Keratinocyte (primary cell): Measurements from ENCODE around the gene PRKCD. TPM values are rescaled to one million over a fixed set of nuclear protein-coding genes. Genes with fewer than 3 reads are reported as not detected.

Source experiments
- DNase-seq: peaks from one replicate; pipeline ENCODE4 v3.0.0-alpha.2; 2011; ENCODE audit warnings: low read depth, missing footprints, low spot score
- FAIRE-seq: peaks from 2 replicates; lab custom pipeline; 2011; peaks lifted over from hg19 to GRCh38; lab: Jason Lieb, UNC
- H2AFZ ChIP-seq: 2 replicates; pipeline ENCODE4 v1.6.0; 2012; ENCODE audit warnings: low read length, control low read depth, inconsistent platforms; ENCODE audit not compliant: control insufficient read depth
- H3K27ac ChIP-seq: 2 replicates; pipeline ENCODE4 v1.5.1; 2011; ENCODE audit warnings: low read length; ENCODE audit not compliant: control insufficient read depth, insufficient read depth
- H3K27me3 ChIP-seq: 3 replicates; pipeline ENCODE4 v1.6.0; 2011; ENCODE audit warnings: low read length; ENCODE audit not compliant: control insufficient read depth, insufficient read depth; ENCODE audit errors: extremely low read depth
- H3K36me3 ChIP-seq, 2 experiments: 2 replicates in 1 of 2; 3 replicates in 1 of 2; pipeline ENCODE4 v1.5.1; 2011; ENCODE audit warnings: low read length in 2 of 2, mild to moderate bottlenecking in 1 of 2; ENCODE audit not compliant: control insufficient read depth in 2 of 2, insufficient read depth in 2 of 2; ENCODE audit errors: extremely low read depth in 1 of 2
- H3K4me1 ChIP-seq: 3 replicates; pipeline ENCODE4 v1.5.1; 2011; ENCODE audit warnings: low read length; ENCODE audit not compliant: control insufficient read depth, insufficient read depth; ENCODE audit errors: extremely low read depth
- H3K4me2 ChIP-seq: 3 replicates; pipeline ENCODE4 v1.6.0; 2011; ENCODE audit warnings: low read depth, low read length; ENCODE audit not compliant: control insufficient read depth, insufficient read depth; ENCODE audit errors: extremely low read depth
- H3K4me3 ChIP-seq, 3 experiments: fragments of 200-600 bp in 1 of 3; sonication (generic) in 1 of 3; 2 replicates in 2 of 3; 3 replicates in 1 of 3; pipeline ENCODE4 v1.5.1; 2011 to 2016; ENCODE audit warnings: low read length in 3 of 3, mild to moderate bottlenecking in 3 of 3, control low read depth in 2 of 3, inconsistent platforms in 1 of 3, low read depth in 1 of 3, mixed read lengths in 1 of 3, mixed run types in 1 of 3, moderate library complexity in 1 of 3; ENCODE audit not compliant: control insufficient read depth in 2 of 3, insufficient read depth in 2 of 3; ENCODE audit errors: extremely low read depth in 1 of 3
- H3K79me2 ChIP-seq: 2 replicates; pipeline ENCODE4 v1.6.0; 2012; ENCODE audit warnings: low read length; ENCODE audit not compliant: control insufficient read depth, insufficient read depth
- H3K9ac ChIP-seq: 3 replicates; pipeline ENCODE4 v1.6.0; 2011; ENCODE audit warnings: low read length; ENCODE audit not compliant: control insufficient read depth, insufficient read depth; ENCODE audit errors: extremely low read depth
- H3K9me1 ChIP-seq: 3 replicates; pipeline ENCODE4 v1.6.0; 2011; ENCODE audit warnings: low read length; ENCODE audit not compliant: control insufficient read depth, insufficient read depth; ENCODE audit errors: extremely low read depth
- H3K9me3 ChIP-seq: 2 replicates; pipeline ENCODE4 v1.5.1; 2012; ENCODE audit warnings: low read depth, low read length; ENCODE audit not compliant: control insufficient read depth
- H4K20me1 ChIP-seq: 3 replicates; pipeline ENCODE4 v1.6.0; 2011; ENCODE audit warnings: low read length; ENCODE audit not compliant: control insufficient read depth, insufficient read depth; ENCODE audit errors: extremely low read depth
- CTCF ChIP-seq, 3 experiments: IDR thresholded peaks in 1 of 3; conservative IDR thresholded peaks in 1 of 3; optimal IDR thresholded peaks in 1 of 3; 2 replicates in 2 of 3; 3 replicates in 1 of 3; pipeline versions ENCODE3 to v1.5.1; 2011; ENCODE audit warnings: low read length in 3 of 3, mild to moderate bottlenecking in 3 of 3, moderate library complexity in 2 of 3, control low read depth in 1 of 3, inconsistent platforms in 1 of 3; ENCODE audit not compliant: insufficient read depth in 2 of 3; ENCODE audit errors: extremely low read depth in 1 of 3
- EZH2 ChIP-seq: IDR thresholded peaks from one replicate; pipeline ENCODE4 v1.6.1; 2012; ENCODE audit warnings: inconsistent platforms, mild to moderate bottlenecking, low read length, moderate library complexity
- dilution Hi-C: fragments of 300-500 bp; cut with MboI; formaldehyde crosslinking; loops from one replicate; pipeline ENCODE4 v1.7.0; 2020; ENCODE audit warnings: low sequenced_read_pairs; ENCODE audit not compliant: extremely low pct_ligation_motif_present
- polyA plus RNA-seq, 5 experiments: library from polyadenylated mRNA; depleted of rRNA in 3 of 5; stranded (reverse) in 3 of 5; stranded (forward) in 1 of 5; unstranded in 1 of 5; fragments of >200 nt; gene quantifications; 1 replicate in 1 of 5; 2 replicates in 3 of 5; 3 replicates in 1 of 5; pipeline versions ENCODE4 v1.2.1 to v1.2.3, GENCODE V29; 2011 to 2012; ENCODE audit warnings: missing spikeins in 2 of 5, low read depth in 1 of 5, low replicate concordance in 1 of 5

PRKCD gene
- polyA plus RNA-seq, 1 donor (not counting 4 experiments of a cell fraction or from before 2014, with no cell fraction given) = 25.1 TPM

DNA sequence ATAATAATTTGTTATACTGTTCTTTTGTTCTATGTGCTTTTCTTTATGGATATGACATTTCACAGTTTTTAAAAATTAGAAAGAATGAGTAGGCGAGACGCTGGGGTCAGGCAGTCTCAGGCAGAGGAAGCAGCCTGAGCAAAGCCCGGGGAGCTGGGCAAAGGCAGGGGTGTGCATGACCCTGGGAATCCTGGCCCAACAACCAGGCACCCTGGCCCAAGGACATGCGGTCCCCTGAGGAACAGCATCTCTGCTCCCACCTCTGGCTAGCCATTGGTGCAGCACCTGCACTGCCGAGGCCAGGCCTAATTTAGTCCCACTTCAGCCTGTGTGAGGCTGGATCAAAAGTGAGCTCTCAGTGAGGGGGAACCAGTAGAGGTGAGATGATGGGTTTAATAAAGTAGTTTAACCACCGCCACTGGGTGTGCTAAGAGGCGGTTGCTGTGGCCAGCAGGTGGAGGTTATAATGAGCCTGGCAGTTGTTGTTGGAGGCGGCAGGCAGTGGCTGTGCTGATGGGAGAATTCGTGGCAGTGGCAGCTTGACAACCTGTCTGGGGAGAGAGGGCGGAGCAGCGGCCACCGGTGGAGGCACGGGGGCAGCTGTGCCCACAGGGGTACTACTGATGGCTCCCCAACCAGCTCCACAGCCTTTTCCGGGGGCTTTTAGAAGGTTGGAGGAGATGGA, 41.5 kb downstream of the PRKCD start:
- Histone ChIP-seq H2AFZ (no peak overlapping the region), H3K4me3 (no peak overlapping the region), H3K9ac (no peak overlapping the region), H4K20me1 (no peaks in the 10 kb centered on the region), H3K79me2 (no peaks in the 10 kb centered on the region), H3K9me3 (no peaks in the 10 kb centered on the region), H3K27ac (no peak overlapping the region), H3K27me3 (no peaks in the 10 kb centered on the region), H3K4me1 (no peaks in the 10 kb centered on the region), H3K9me1 (no peaks in the 10 kb centered on the region), H3K36me3 (no peaks in the 10 kb centered on the region), H3K4me2 (no peak overlapping the region)
- DNase-seq (no peak), FAIRE-seq (no peak)
- dilution Hi-C loops = no loop called here
- TF ChIP-seq EZH2 (no peak), CTCF (optimal IDR thresholded peaks at IDR 0.05 in 1 of 3, IDR thresholded peaks at IDR 0.05 in 1 of 3, conservative IDR thresholded peaks at IDR 0.05 in 1 of 3; ENCODE audit: extremely low read depth in 1 of 3, insufficient read depth in 2 of 3, low read length in 3 of 3) (no peak)

DNA sequence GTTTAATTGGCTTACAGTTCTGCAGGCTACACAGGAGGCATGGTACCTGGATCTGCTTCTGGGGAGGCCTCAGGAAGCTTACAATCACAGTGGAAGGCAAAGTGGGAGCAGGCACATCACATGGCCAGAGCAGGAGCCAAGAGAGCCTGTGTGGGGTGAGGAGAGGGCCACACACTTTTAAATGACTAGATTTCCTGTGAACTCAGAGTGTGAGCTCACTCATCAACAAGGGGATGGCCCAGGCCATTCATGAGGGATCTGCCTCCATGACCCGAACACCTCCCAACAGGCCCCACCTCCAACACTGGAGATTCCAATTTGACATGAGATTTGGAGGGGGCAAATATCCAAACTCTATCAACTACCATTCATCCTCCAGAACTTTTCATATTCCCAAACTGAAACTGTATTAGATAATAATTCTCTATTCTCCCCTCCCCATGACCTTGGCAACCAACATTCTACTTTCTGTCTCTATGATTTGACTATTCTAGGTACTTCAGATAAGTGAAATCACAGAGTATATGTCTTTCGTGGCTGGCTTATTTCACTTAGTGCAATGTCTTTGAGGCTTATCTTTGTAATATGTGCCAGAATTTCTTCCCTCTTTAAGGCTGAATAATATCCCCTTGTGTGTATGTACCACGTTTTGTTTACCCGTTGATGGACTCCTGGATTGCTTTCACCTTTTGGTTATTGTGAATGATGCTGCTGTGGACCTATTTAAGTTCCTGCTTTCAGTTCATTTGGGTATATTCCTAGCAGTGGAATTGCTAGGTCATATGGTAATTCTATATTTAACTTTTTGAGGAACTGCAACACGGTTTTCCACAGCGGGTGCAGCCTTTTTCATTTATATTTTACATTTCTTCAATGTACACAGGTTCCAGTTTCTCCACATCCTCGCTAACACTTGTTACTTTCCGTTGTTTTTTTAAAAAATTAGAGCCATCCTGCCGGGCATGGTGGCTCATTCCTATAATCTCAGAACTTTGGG, 51.0 kb downstream of the PRKCD start:
- Histone ChIP-seq H3K4me1 (no peaks in the 10 kb centered on the region), H3K27ac (no peak overlapping the region), H3K79me2 (no peaks in the 10 kb centered on the region), H3K27me3 (no peaks in the 10 kb centered on the region), H2AFZ (no peak overlapping the region), H3K36me3 (no peaks in the 10 kb centered on the region), H3K9me1 (no peaks in the 10 kb centered on the region), H3K4me2 (no peak overlapping the region), H3K4me3 (no peak overlapping the region), H4K20me1 (no peaks in the 10 kb centered on the region), H3K9ac (no peak overlapping the region), H3K9me3 (peaks cover 3% of the 10 kb centered on the region)
- dilution Hi-C loops = no loop called here
- no peak for TF ChIP-seq CTCF (optimal IDR thresholded peaks at IDR 0.05 in 1 of 3, IDR thresholded peaks at IDR 0.05 in 1 of 3, conservative IDR thresholded peaks at IDR 0.05 in 1 of 3; ENCODE audit: extremely low read depth in 1 of 3, insufficient read depth in 2 of 3, low read length in 3 of 3)
- TF ChIP-seq EZH2 = no peak
- DNase-seq (no peak), FAIRE-seq (no peak)
